Stomach (tissue), 4 donors: ENCODE data around the gene LPGAT1.

ENCODE experiments used
- EP300 ChIP-seq: sonication (generic); formaldehyde crosslinking; IDR thresholded peaks from one replicate; pipeline ENCODE4 v1.6.1; 2017; ENCODE audit warnings: antibody characterized with exemption
- POLR2A ChIP-seq, 4 donors: fragments of 450-650 bp; IDR thresholded peaks; one replicate each; pipeline ENCODE4 v1.6.1; 2016; ENCODE audit warnings: antibody characterized with exemption in 4 of 4, control low read depth in 2 of 4, mild to moderate bottlenecking in 1 of 4, moderate library complexity in 1 of 4
- POLR2AphosphoS5 ChIP-seq, 3 donors: sonication (generic); formaldehyde crosslinking; IDR thresholded peaks; one replicate each; pipeline ENCODE4 v1.6.1; 2016; ENCODE audit warnings: antibody characterized with exemption in 3 of 3
- TF ChIP-seq, protein P1 (sequence below), 7 experiments: fragments of 450-650 bp in 4 of 7; fragments of 200-600 bp in 3 of 7; sonication (generic) in 3 of 7; IDR thresholded peaks; one replicate each; pipeline ENCODE4 v1.5.1; 2016 to 2019; ENCODE audit warnings: antibody characterized with exemption in 7 of 7, control low read depth in 2 of 7, mild to moderate bottlenecking in 1 of 7

DNA sequence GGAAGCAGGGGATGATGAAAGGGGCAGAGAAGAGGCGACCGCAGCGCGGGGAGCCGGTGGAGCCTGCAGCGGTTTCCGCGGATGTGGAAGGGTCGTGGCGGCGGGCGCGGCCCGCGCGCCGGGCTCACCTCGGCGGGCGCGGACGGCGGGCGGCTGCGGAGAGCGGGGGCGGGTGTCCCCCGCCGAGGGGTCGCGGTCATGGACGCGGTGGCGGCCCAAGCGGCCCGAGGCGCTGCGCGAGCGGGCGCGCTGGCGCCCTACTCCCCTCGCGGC, 572 bp downstream of the LPGAT1 start:
- TF ChIP-seq, protein P1, sequence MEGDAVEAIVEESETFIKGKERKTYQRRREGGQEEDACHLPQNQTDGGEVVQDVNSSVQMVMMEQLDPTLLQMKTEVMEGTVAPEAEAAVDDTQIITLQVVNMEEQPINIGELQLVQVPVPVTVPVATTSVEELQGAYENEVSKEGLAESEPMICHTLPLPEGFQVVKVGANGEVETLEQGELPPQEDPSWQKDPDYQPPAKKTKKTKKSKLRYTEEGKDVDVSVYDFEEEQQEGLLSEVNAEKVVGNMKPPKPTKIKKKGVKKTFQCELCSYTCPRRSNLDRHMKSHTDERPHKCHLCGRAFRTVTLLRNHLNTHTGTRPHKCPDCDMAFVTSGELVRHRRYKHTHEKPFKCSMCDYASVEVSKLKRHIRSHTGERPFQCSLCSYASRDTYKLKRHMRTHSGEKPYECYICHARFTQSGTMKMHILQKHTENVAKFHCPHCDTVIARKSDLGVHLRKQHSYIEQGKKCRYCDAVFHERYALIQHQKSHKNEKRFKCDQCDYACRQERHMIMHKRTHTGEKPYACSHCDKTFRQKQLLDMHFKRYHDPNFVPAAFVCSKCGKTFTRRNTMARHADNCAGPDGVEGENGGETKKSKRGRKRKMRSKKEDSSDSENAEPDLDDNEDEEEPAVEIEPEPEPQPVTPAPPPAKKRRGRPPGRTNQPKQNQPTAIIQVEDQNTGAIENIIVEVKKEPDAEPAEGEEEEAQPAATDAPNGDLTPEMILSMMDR (IDR thresholded peaks at IDR 0.05) = no peak
- TF ChIP-seq POLR2A (IDR thresholded peaks at IDR 0.05) (no peak), EP300 (no peak), POLR2AphosphoS5 (IDR thresholded peaks at IDR 0.05) (no peak)
